H9 (cell line): Measurements from ENCODE around the gene PLG. TPM values are rescaled to one million over a fixed set of nuclear protein-coding genes. Genes with fewer than 3 reads are reported as not detected.

Source experiments
- DNase-seq: peaks from one replicate; pipeline ENCODE4 v3.0.0-alpha.2; 2017
- H2AFZ ChIP-seq: one replicate; pipeline ENCODE4 v1.6.1; 2013; ENCODE audit warnings: mild to moderate bottlenecking, low read length, control low read depth, moderate library complexity
- H2AK5ac ChIP-seq: 2 replicates; pipeline ENCODE4 v1.6.1; 2013; ENCODE audit warnings: low read length, control low read depth, mixed read lengths; ENCODE audit not compliant: insufficient read length
- H2BK120ac ChIP-seq: one replicate; pipeline ENCODE4 v1.6.1; 2013; ENCODE audit warnings: low read depth, mild to moderate bottlenecking, low read length, control low read depth, inconsistent platforms; ENCODE audit not compliant: poor library complexity, severe bottlenecking
- H2BK12ac ChIP-seq: 2 replicates; pipeline ENCODE4 v1.6.1; 2013; ENCODE audit warnings: low read length, control low read depth, mixed read lengths, low read depth; ENCODE audit not compliant: insufficient read length
- H2BK15ac ChIP-seq: 2 replicates; pipeline ENCODE4 v1.6.1; 2013; ENCODE audit warnings: low read depth, low read length, control low read depth
- H2BK20ac ChIP-seq: one replicate; pipeline ENCODE4 v1.6.1; 2013; ENCODE audit warnings: low read depth, mild to moderate bottlenecking, low read length, control low read depth, inconsistent platforms; ENCODE audit not compliant: poor library complexity, severe bottlenecking
- H2BK5ac ChIP-seq: 2 replicates; pipeline ENCODE4 v1.6.1; 2013; ENCODE audit warnings: low read length, control low read depth, mixed read lengths; ENCODE audit not compliant: insufficient read length
- H3K14ac ChIP-seq: 2 replicates; pipeline ENCODE4 v1.6.1; 2013; ENCODE audit warnings: low read length, control low read depth; ENCODE audit not compliant: insufficient read depth
- H3K18ac ChIP-seq: 2 replicates; pipeline ENCODE4 v1.6.1; 2013; ENCODE audit warnings: low read depth, mild to moderate bottlenecking, mixed read lengths, low read length, control low read depth; ENCODE audit not compliant: insufficient read length
- H3K23ac ChIP-seq: 2 replicates; pipeline ENCODE4 v1.6.1; 2013; ENCODE audit warnings: low read length, control low read depth, mixed read lengths, low read depth; ENCODE audit not compliant: insufficient read length
- H3K23me2 ChIP-seq: 2 replicates; pipeline ENCODE4 v1.6.1; 2013; ENCODE audit warnings: low read depth, mild to moderate bottlenecking, mixed read lengths, low read length, control low read depth; ENCODE audit not compliant: insufficient read length, poor library complexity, severe bottlenecking
- H3K27ac ChIP-seq: 2 replicates; pipeline ENCODE4 v1.5.1; 2013; ENCODE audit warnings: low read length, control low read depth, mixed read lengths, low read depth; ENCODE audit not compliant: insufficient read length
- H3K27me3 ChIP-seq: 2 replicates; pipeline ENCODE4 v1.6.1; 2013; ENCODE audit warnings: low read length, control low read depth, inconsistent platforms; ENCODE audit not compliant: insufficient read depth
- H3K4ac ChIP-seq: 2 replicates; pipeline ENCODE4 v1.6.1; 2013; ENCODE audit warnings: low read depth, mild to moderate bottlenecking, control low read depth, inconsistent platforms, low read length, moderate library complexity
- H3K4me1 ChIP-seq: 2 replicates; pipeline ENCODE4 v1.6.1; 2013; ENCODE audit warnings: low read length, control low read depth, inconsistent platforms; ENCODE audit not compliant: insufficient read depth
- H3K4me2 ChIP-seq: 2 replicates; pipeline ENCODE4 v1.6.1; 2013; ENCODE audit warnings: low read length, control low read depth, mixed read lengths; ENCODE audit not compliant: insufficient read length, insufficient read depth
- H3K56ac ChIP-seq: 2 replicates; pipeline ENCODE4 v1.6.1; 2013; ENCODE audit warnings: low read depth, mild to moderate bottlenecking, mixed read lengths, low read length, control low read depth; ENCODE audit not compliant: insufficient read length
- H3K79me1 ChIP-seq: 2 replicates; pipeline ENCODE4 v1.6.1; 2013; ENCODE audit warnings: low read depth, mild to moderate bottlenecking, moderate library complexity, low read length, control low read depth, inconsistent platforms; ENCODE audit not compliant: insufficient read depth, poor library complexity, severe bottlenecking
- H3K79me2 ChIP-seq: 2 replicates; pipeline ENCODE4 v1.6.1; 2013; ENCODE audit warnings: low read length, control low read depth, inconsistent platforms; ENCODE audit not compliant: insufficient read depth
- H3K9ac ChIP-seq: 2 replicates; pipeline ENCODE4 v1.6.1; 2013; ENCODE audit warnings: low read length, control low read depth, mixed read lengths; ENCODE audit not compliant: insufficient read length; ENCODE audit errors: extremely low read depth
- H3K9me3 ChIP-seq: one replicate; pipeline ENCODE4 v1.6.1; 2013; ENCODE audit warnings: low read depth, low read length, inconsistent platforms; ENCODE audit not compliant: control insufficient read depth
- H3T11ph ChIP-seq: one replicate; pipeline ENCODE4 v1.6.1; 2013; ENCODE audit warnings: mild to moderate bottlenecking, low read length, control low read depth, inconsistent platforms
- H4K20me1 ChIP-seq: one replicate; pipeline ENCODE4 v1.6.1; 2013; ENCODE audit not compliant: control insufficient read depth, insufficient read length, insufficient read depth
- H4K5ac ChIP-seq: 2 replicates; pipeline ENCODE4 v1.6.1; 2013; ENCODE audit warnings: low read depth, mild to moderate bottlenecking, mixed read lengths, low read length, control low read depth; ENCODE audit not compliant: insufficient read length
- H4K8ac ChIP-seq: replicated peaks from 2 replicates; pipeline ENCODE4 v1.6.1; 2013; ENCODE audit warnings: low read length, control low read depth, mixed read lengths, low read depth; ENCODE audit not compliant: insufficient read length
- H4K91ac ChIP-seq: 2 replicates; pipeline ENCODE4 v1.6.1; 2013; ENCODE audit warnings: low read depth, mild to moderate bottlenecking, moderate library complexity, mixed read lengths, low read length, control low read depth; ENCODE audit not compliant: insufficient read length
- H3K27ac Mint-ChIP-seq, 3 experiments: 2 replicates in 2 of 3; 3 replicates in 1 of 3; pipeline ENCODE4 v1.8.0; 2020 to 2021; ENCODE audit warnings: mixed read lengths in 3 of 3, mild to moderate bottlenecking in 1 of 3, moderate library complexity in 1 of 3
- H3K27me3 Mint-ChIP-seq: 2 replicates; pipeline ENCODE4 v1.8.0; 2021; ENCODE audit warnings: low read depth, mild to moderate bottlenecking, moderate library complexity, mixed read lengths
- H3K36me3 Mint-ChIP-seq, 3 experiments: 2 replicates in 2 of 3; 3 replicates in 1 of 3; pipeline ENCODE4 v1.8.0; 2020 to 2021; ENCODE audit warnings: low read depth in 3 of 3, mixed read lengths in 3 of 3; ENCODE audit not compliant: insufficient read depth in 1 of 3
- H3K4me1 Mint-ChIP-seq, 2 experiments: 2 replicates each; pipeline ENCODE4 v1.8.0; 2020; ENCODE audit warnings: mixed read lengths in 2 of 2
- H3K4me3 Mint-ChIP-seq, 2 experiments: 2 replicates in 1 of 2; 3 replicates in 1 of 2; pipeline ENCODE4 v1.8.0; 2020 to 2021; ENCODE audit warnings: mild to moderate bottlenecking in 2 of 2, mixed read lengths in 2 of 2, moderate library complexity in 1 of 2
- H3K9me3 Mint-ChIP-seq, 2 experiments: 2 replicates in 1 of 2; 3 replicates in 1 of 2; pipeline ENCODE4 v1.8.0; 2020; ENCODE audit warnings: mild to moderate bottlenecking in 2 of 2, mixed read lengths in 2 of 2, moderate library complexity in 1 of 2
- CTCF ChIP-seq: fragments of 200-600 bp; sonication (generic); conservative IDR thresholded peaks from 3 replicates; pipeline ENCODE4 v1.8.0; 2021; ENCODE audit warnings: antibody characterized with exemption, mild to moderate bottlenecking
- WGBS: extraction: QIAGEN DNeasy Blood & Tissue Kit; methylation state at CpG from one replicate; pipeline ENCODE4 v1.1.7; 2013; ENCODE audit warnings: missing lambda C conversion rate, low lambda C conversion rate, mixed read lengths; ENCODE audit not compliant: insufficient read length; ENCODE audit errors: extremely low coverage; 5-methylcytosine and 5-hydroxymethylcytosine counted together
- total RNA-seq: library from RNA; stranded (reverse); gene quantifications from 2 replicates; pipeline ENCODE4 v1.2.1, GENCODE V29; 2021

Gene PLG
- total RNA-seq, 1 experiment from 2014 or later = not detected

GRCh38 chr6:160734627-160735026 is 32.6 kb downstream of the PLG start:
- Histone ChIP-seq H2BK15ac (no peak overlapping the region), H2AFZ (no peak overlapping the region), H3K27ac (no peak overlapping the region), H3K23ac (no peak overlapping the region), H3K18ac (no peak overlapping the region), H2BK12ac (no peak overlapping the region), H3K23me2 (no peaks in the 10 kb centered on the region), H4K91ac (no peak overlapping the region), H3T11ph (no peak overlapping the region), H3K4ac (no peak overlapping the region), H3K79me1 (no peaks in the 10 kb centered on the region), H2BK5ac (no peak overlapping the region), H3K27me3 (no peaks in the 10 kb centered on the region), H3K79me2 (no peaks in the 10 kb centered on the region), H2AK5ac (no peak overlapping the region), H3K56ac (no peak overlapping the region), H3K4me1 (no peaks in the 10 kb centered on the region), H3K9me3 (no peaks in the 10 kb centered on the region), H3K9ac (no peak overlapping the region), H4K8ac (no peak overlapping the region), H2BK120ac (no peak overlapping the region), H2BK20ac (no peak overlapping the region), H3K4me2 (no peak overlapping the region), H4K20me1 (no peaks in the 10 kb centered on the region), H3K14ac (no peak overlapping the region), H4K5ac (no peak overlapping the region)
- peaks cover 7% of the 10 kb centered on the region; the same call in 1 of the 2 replicates for H3K27me3 Mint-ChIP-seq
- TF ChIP-seq CTCF = no peak
- WGBS = no CpG with 5 or more reads among the region's 1 CpG
- no peak overlapping the region for H3K4me3 Mint-ChIP-seq
- no peaks in the 10 kb centered on the region for H3K9me3 Mint-ChIP-seq
- no peak for DNase-seq
- H3K27ac Mint-ChIP-seq = no peak overlapping the region
- H3K4me1 Mint-ChIP-seq = no peaks in the 10 kb centered on the region
- no peaks in the 10 kb centered on the region for H3K36me3 Mint-ChIP-seq
